HG03066 (cell line): ENCODE measurements around the gene DCTN4.
A peak's percentile ranks its signal among the peaks of the same experiment; 100 is the strongest.

ENCODE experiments used
- ATAC-seq: cut with Tn5 transposase; IDR thresholded peaks from one replicate; pipeline ENCODE4 v1.9.1; 2021; ENCODE audit warnings: low read depth; ENCODE audit not compliant: unreplicated experiment

Gene DCTN4

DNA sequence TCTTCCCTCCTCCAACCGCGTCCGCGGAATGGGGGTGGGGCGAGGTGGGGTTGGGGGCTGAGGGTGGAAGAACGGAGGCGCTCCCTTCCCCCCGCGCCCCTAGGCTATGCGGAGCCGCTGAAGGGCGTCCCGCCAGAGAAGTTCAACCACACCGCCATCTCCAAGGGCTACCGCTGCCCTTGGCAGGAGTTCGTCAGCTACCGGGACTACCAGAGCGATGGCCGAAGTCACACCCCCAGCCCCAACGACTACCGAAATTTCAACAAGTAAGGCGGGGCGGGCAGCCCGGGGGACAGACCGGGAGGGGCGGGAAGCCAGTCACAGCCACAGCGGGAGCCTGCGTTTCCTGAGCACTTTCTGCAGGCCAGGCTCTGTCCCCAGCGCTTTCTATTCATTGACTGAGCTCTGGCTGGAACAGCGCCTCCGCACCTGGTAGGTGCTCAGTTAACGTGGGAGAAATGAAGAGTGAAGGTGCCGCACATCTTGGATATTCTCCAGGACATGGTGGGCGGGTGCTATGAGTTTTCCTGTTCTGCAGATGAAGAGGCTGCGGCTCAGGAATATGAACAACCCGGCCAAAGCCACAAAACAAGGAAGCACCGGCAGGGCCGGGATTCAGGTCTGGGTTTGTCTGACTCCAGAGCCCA, 86.5 kb downstream of the DCTN4 start:
- peak; percentile 52 for ATAC-seq

DNA sequence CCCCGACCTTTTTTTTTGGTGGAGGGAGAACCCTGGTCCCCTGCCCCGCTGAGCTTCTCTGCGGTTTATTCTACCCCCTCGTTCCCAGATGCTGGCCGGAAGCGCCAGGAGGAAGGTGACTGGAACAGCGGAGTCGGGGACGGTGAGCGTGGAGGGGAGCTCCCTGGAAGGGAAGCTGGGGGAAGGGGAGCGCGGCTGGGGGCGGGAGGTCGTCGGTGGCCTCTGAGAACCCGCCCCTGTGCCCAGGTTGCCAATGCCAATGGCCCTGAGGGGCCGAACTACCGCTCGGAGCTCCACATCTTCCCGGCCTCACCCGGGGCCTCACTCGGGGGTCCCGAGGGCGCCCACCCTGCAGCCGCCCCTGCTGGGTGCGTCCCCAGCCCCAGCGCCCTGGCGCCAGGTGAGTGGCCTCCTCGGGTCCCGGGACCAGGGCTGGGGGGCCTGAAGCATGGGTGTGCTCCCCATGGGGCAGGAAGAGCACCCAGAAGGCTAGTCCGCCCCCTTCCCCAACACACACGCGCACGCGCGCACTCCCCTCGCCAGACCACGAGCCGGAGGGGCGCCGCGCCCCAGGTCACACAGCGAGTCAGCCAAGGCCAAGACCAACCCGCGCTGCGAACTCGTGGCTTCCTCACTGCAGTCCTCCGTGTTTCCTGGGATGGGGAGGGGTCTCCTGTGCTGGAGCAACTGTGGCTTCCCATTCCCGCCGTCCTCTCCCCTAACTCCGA, 87.1 kb downstream of the DCTN4 start:
- ATAC-seq = peak; percentile 25

DNA sequence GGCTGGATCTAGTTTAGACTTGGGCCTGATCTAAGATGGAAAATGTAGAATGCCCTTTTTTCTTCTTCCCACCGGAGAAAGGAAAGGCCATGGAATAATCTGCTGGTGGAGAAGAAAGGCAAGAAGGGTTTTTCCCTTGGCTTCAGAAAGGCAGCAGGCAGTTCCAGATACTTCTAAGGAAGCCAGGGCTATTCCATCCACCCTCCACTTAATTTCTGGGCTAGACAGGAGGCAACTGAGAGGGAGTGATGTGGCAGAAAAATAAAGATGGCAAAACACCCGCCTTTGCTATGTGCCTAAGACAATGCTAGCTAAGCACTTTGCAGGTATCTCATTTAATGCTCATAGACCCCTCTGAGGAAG, 87.9 kb downstream of the DCTN4 start:
- no peak for ATAC-seq

DNA sequence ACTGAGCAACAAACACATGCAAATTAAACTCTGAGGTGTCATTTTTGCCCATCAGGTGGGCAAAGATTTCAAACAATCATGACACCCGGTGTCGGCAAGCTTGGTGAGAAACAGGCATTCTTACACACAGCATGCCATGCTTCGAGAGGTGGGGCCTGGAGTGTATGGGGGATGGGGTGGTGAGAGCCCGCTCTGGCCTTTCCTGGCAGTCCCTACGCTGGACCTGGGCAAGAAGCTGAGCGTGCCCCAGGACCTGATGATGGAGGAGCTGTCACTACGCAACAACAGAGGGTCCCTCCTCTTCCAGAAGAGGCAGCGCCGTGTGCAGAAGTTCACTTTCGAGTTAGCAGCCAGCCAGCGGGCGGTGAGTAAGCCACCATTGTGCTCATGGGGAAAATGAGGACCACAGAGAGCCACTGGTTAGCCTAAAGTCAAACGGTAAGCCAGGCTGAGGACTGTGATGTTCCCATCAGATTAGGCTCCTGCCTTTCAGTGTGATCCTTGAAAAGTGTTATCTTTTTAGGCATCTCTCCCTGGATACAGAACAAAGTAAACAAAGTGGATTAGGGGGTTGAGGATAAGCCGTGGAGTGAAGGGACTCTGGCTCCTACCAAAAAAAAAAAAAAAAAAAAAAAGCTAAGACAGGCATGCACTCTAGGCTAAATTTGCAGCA, 88.4 kb downstream of the DCTN4 start:
- no peak for ATAC-seq

DNA sequence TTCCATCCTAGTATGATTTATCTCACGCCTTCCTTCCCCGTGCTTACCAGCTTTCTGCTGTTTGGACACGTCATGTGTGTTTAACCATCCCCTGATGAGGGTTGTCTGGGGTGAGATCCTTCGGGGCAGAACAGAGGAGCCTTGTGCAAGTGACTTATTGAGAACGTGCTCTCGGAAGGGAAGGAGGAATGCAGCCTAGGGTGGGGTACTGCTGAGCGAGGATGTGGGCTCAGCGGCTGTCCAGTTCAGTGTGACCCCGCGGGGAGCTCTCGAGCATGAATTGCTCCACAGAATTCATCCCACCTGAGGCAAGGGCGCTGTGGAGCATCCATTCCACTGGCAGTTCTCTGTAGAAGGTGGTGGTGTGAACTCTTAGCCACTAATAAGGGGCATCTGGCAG, 93.8 kb downstream of the DCTN4 start:
- no peak for ATAC-seq

DNA sequence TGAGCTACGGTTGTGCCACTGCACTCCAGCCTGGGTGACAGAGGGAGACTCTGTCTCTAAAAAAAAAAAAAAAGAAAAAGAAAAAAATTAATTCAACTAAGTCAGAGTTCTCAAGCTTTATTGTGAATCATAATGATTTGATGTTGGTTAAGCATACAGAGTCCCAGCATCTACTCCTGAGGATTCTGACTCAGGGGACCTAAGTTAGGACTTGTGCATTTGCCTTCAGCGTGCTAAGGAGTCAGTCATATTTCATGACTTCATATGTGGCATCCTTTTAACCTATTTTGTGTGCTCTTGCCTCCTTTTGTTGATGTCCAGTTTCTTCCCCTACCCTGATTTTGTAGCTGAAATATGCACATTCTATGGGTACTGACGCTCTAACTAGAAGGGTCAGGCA, 94.9 kb downstream of the DCTN4 start:
- ATAC-seq = no peak

DNA sequence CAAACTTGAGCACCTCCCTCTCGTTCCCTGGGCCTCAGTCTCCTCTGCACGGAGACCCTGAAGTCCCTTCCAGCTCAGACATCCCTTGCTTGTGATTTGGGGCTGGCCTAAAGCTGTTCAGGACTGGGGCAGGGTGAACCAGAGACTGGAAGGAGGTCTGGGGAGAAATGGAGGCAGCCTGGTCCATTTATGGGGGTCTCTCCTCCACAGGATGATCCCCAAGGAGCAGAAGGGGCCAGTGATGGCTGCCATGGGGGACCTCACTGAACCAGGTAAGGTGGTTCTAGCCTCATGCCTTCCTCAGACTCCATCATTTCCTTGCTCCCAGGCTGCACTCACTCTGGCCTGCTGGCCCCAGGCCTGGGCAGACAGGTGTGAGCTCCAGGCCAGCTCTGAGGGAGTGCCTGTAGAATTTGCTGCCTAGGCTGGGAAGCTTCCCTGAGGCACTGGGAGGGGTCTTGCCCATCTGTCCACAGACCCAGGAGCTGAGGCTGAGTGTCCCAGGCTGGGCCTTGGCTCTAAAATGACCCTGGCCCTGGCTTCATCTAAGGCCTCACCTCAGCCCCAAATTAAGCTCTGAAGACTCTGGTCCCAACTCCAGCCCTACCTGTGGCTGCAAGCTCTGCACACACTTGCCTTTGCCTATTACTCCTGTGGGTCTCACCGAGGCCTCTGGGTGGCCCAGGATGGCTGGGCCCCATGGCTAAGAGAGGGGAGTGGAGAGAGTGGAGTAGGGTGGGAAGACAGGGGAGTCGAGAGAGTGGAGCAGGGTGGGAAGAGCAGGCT, 95.9 kb downstream of the DCTN4 start:
- ATAC-seq = no peak

DNA sequence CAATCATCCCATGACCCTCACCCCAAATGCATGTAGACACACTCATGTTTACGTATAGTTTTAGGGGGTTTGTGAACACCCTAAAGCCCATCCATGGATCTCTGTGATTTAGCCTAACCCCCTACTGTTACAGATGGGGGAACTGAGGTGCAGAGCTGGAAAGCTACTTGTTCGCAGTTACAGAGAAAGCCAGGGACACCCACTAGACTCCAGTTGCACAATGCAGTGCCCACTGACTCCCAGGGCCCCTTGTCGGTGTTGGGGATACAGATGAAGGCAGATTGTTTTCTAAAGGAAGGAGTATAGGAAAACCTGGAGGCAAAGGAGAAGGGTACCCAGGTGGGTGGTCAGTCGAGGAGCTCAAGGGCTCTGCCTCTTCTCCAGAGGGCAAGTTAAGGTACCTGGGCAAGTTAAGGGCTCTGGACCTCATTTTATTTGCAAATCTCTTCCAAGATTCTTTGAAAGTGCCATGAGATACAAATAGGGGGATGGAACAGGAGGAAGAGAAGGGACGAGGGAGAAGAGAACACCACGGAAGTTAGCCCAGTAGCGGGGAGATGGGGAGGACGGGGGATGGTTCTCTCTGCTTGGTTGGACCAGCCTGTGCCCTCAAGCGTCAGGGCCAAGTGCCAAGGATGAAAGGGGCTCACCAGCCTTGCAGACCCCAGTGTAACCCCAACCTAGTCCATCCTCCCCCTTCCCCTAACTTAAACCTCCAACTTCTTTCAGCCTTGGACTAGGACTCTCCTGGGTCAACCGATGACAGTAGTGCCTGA, 96.8 kb downstream of the DCTN4 start:
- no peak for ATAC-seq

DNA sequence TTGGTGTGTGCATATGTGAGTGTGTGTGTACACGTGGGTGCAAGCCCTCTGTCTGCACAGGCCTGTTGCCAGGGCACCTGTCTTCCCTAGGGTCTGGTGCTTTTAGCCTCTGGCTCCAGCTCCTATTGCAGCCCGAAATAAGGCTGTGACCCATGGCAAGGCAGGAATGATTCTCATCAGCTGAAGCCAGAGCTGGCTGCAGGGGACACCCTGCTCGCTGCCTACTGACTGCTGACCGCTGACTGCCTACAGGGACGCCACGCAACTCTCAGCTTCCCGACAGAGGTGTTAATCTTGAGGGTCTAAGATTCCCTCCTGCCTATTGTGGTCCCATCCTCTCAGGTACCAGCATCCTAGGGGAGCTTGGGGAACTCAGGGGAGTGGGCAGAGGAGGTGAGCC, 97.7 kb downstream of the DCTN4 start, which contains the start of gene MYOZ3:
Gene MYOZ3 (plus strand): TSS at position 166 of the 400 bp plus-strand sequence. CDS start 1,691 bp downstream, outside the sequence.
- no peak for ATAC-seq

DNA sequence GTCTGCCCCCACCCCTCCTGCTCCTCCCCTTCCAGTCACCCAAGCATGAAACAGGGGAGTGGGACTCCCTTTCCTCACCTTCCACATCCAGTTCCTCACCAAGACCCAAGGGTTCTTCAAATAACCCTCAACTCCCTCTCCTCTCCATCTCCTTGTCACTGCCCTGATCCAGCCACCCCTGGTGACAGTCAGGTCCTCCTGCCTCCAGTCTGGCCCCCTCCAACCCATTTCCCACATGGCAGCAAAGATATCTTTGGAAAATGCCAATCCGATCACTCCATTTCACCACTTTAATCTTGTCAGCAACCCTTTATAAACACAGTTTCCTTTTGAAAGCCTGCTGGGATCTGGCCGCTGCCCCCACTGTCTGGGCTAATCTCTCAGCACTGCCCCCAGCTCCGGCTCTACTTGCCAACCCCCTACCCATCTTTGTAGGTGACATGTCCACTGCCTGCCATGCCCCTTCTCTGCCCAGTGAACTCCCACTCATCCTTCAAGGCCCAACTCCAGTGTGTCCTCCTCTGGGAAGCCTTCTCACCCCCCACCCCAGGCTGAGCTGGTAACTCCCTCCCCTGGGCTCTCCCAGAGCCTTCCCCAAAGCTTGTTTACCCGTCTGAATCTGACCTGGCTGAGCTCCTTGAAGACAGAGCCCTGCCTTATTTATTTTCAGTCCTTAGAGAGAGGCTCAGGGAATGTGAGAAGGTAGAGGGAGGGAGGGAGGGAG, 98.5 kb downstream of the DCTN4 start:
- ATAC-seq = no peak

DNA sequence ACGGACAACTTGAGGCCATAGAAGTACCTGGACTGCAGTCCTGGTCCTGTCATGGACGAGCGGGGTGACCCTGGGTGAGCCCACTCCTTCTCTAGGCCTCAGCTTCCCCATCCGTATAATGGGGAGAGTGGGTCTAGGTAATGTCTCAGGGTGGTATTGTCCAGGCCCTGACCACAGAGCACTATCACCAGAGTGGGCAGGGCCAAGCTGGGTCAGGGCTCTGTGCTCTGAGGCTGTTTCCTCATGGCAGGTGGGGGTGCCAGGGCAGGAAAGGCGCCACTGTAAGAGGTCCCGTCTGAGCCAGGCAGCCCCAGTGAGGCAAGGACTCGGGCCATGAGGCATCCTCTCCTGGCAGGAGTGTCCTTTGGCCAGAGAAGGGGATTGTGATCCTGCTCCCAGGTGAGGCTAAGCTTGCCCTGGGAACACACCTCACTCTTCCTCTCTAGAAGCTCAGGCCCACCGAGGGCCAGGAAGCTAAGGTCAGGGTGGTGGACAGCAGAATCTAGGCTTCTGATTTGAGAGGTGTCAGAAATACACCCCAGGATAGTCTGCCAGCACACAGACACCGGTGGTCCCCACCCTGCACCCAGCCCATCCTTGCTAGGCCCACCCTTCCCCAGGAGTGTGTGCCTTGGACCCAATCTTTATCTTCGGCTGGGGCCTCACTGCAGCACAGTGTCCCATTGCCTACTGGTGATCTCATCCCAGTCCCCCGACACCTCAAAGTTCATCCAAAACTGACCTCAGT, 99.3 kb downstream of the DCTN4 start:
- no peak for ATAC-seq

DNA sequence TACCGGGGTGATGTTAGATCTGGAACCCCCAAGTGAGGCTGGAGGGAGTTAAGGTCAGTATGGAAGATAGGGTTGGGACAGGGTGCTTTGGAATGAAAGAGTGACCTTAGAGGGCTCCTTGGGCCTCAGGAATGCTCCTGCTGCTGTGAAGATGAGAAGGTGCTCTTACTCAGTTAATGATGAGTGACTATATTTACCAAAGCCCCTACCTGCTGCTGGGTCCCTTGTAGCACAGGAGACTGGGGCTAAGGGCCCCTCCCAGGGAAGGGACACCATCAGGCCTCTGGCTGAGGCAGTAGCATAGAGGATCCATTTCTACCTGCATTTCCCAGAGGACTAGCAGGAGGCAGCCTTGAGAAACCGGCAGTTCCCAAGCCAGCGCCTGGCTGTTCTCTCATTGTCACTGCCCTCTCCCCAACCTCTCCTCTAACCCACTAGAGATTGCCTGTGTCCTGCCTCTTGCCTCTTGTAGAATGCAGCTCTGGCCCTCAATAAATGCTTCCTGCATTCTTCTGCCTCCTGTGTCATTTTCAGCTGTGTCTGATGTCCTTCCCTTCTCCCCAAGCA, 100.0 kb downstream of the DCTN4 start:
- no peak for ATAC-seq
